IPS DF 6.9 (cell line): ENCODE results near the gene OR9Q1.

Experiments
- DNase-seq: peaks from one replicate; pipeline ENCODE4 v3.0.0-alpha.2; 2013; ENCODE audit warnings: low read depth, low spot score
- H3K27ac ChIP-seq: one replicate; pipeline ENCODE4 v1.5.1; 2013; ENCODE audit warnings: low read length, control low read depth
- H3K27me3 ChIP-seq: 2 replicates; pipeline ENCODE4 v1.6.1; 2013; ENCODE audit warnings: mild to moderate bottlenecking, low read length; ENCODE audit not compliant: control insufficient read depth, insufficient read depth
- H3K36me3 ChIP-seq: 2 replicates; pipeline ENCODE4 v1.6.1; 2013; ENCODE audit warnings: low read length; ENCODE audit not compliant: control insufficient read depth, insufficient read depth
- H3K4me1 ChIP-seq: 2 replicates; pipeline ENCODE4 v1.6.1; 2013; ENCODE audit warnings: low read length; ENCODE audit not compliant: control insufficient read depth, insufficient read depth
- H3K4me3 ChIP-seq: 2 replicates; pipeline ENCODE4 v1.5.1; 2013; ENCODE audit warnings: mild to moderate bottlenecking, low read length
- H3K9me3 ChIP-seq: 2 replicates; pipeline ENCODE4 v1.6.1; 2013; ENCODE audit warnings: low read length, inconsistent platforms; ENCODE audit not compliant: control insufficient read depth, insufficient read depth
- WGBS: extraction: QIAGEN DNeasy Blood & Tissue Kit; methylation state at CpG from one replicate; pipeline ENCODE4 v1.1.7; 2013; ENCODE audit warnings: mixed read lengths, missing lambda C conversion rate; ENCODE audit not compliant: insufficient read length, insufficient coverage; 5-methylcytosine and 5-hydroxymethylcytosine counted together

The OR9Q1 gene

GRCh38 chr11:58227956-58228615, 204.4 kb downstream of the OR9Q1 start:
- no peak for DNase-seq
- no CpG with 5 or more reads among the region's 32 CpGs for WGBS
- Histone ChIP-seq H3K36me3 (no peaks in the 10 kb centered on the region), H3K9me3 (no peaks in the 10 kb centered on the region), H3K27ac (no peak overlapping the region), H3K4me3 (no peak overlapping the region), H3K27me3 (no peaks in the 10 kb centered on the region), H3K4me1 (no peaks in the 10 kb centered on the region)
